Activated effector memory CD4-positive, alpha-beta T cell treated with anti-CD3 and anti-CD28 coated beads, Interleukin-2, amount 50 U/mL, for 16 hours (primary cell): ENCODE data around the gene KATNAL2.
A peak's percentile ranks its signal among the peaks of the same experiment; 100 is the strongest.

Experiments used
- DNase-seq: peaks from one replicate; pipeline ENCODE4 v3.0.0-alpha.2; 2020

The KATNAL2 gene

GRCh38 chr18:47035156-47035671 is 117.8 kb downstream of the KATNAL2 start, which contains the start of gene ELOA2:
Gene ELOA2 (minus strand): TSS chr18:47035621. CDS start chr18:47035264, 357 bp downstream.
- DNase-seq: no peak

GRCh38 chr18:47036298-47036874 is 119.0 kb downstream of the KATNAL2 start:
- no peak for DNase-seq

- no peak for DNase-seq
These were observed 119.7 kb downstream of the KATNAL2 start for GRCh38 chr18:47036927-47037578.

DNA sequence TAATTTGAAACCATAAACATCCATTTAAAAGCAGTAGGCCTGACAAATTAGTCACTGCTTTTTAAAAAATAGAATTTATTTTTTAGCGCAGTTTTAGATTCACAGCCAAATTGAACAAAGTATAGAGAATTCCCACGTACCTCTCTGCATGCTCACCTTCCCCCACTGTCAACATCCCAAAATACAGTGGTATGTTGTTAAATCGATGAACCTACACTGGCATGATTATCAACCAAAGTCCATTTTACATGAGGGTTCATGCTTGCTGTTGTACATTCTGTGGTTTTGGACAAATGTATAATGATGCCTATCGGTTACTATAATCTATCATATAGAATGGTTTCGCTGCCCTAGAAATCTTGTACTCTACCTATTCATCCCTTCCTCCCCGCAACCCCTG is 123.6 kb downstream of the KATNAL2 start:
- DNase-seq: no peak

- no peak for DNase-seq
These were observed 133.1 kb downstream of the KATNAL2 start for GRCh38 chr18:47050468-47050867.

GRCh38 chr18:47054369-47054768 is 137.0 kb downstream of the KATNAL2 start:
- DNase-seq: no peak

DNA sequence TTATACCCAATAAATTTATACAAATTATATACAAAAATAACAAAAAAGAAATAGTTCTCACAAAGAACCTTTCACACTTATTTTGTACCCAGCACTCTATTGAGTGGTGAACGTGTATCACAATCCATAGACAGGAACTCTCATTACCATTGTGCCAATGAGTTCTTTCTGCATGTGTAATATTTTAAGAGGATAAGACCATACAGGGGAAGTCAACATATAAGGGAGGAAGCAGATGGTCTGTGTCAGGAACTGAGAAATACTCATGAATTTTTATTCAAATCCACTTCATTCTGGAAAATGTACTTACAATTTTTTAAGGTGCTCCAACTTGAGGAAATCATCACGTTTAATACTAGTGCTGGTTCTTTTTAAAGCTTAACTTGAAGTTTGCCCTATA is 145.1 kb downstream of the KATNAL2 start:
- DNase-seq: no peak

- DNase-seq: no peak
These were observed 145.7 kb downstream of the KATNAL2 start for GRCh38 chr18:47063096-47063495.

DNA sequence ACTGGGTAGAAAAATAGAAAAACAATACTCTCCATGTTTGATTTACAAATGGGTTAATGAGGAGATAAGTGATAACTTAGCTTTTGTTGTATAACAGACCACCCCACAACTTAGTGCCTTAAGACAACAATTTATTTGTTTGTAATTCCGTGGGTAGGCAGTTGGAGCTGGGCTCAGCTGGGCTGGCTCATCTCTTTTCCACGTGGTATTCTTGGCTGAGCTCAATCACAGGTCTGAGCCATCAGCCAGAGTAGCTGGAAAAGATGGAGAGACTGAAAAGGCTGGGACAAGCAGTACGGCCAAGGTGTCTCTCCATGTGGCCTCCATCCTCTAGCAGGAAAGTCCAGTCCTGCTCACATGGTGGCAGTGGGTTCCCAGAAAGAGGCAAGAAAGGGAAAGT is 150.2 kb downstream of the KATNAL2 start:
- no peak for DNase-seq

DNA sequence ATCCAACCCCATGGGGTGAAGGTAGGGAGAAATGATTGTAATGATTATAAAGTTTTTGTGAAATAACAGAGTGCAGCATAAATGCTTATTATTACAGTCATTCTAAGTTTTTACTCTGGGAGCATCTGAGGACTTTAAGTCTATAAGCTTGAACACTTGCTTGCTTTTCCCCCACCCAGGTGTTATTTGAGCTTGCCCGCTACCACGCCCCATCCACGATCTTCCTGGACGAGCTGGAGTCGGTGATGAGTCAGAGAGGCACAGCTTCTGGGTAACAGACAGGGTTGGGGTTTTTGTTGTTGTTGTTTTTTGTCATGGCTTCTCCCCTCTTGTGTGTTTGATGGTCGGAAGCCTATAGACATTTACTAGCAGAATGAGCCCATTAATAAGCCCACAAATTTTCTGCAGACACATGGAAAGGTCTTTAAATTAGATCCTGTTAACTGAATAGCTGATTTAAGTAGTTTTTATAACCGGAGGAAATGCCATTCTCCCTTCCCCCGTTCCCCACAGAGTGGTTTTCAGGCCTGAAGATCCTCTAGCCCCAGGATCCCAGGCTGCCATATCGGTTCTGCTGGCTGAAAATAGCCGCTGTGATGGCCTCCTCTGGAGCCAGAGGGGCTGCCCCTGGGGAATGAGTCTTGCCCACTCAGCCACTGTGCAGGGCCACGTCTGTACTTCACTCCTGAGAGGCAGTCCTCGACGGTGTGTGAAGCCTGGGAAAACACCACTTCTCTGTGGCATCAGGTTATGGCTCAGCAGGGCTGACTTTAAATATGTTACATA is 157.9 kb downstream of the KATNAL2 start:
- no peak for DNase-seq

GRCh38 chr18:47077111-47077510 is 159.7 kb downstream of the KATNAL2 start:
- DNase-seq: no peak

GRCh38 chr18:47080872-47081271 is 163.5 kb downstream of the KATNAL2 start:
- no peak for DNase-seq

DNA sequence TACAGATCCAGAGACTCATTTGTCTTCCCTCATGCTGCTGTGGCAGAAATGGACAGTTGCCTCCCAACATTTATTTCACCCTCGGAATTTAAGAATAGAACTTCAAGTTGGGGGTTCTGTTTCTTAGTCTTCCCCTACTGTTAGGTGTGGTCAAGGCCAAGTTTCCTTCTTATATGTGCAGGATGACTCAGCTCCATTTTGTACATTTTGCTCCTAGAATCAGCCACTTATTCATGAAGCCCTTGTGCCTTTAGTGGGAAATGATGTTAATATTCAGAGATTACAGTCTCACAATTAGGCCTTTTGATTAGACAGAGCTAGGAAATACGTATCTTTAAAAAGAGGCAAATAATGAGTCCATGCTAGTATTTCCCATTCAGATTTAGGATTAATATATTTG is 164.2 kb downstream of the KATNAL2 start:
- no peak for DNase-seq

GRCh38 chr18:47087676-47088075 is 170.3 kb downstream of the KATNAL2 start:
- DNase-seq: no peak

GRCh38 chr18:47095810-47096209 is 178.4 kb downstream of the KATNAL2 start:
- no peak for DNase-seq

DNA sequence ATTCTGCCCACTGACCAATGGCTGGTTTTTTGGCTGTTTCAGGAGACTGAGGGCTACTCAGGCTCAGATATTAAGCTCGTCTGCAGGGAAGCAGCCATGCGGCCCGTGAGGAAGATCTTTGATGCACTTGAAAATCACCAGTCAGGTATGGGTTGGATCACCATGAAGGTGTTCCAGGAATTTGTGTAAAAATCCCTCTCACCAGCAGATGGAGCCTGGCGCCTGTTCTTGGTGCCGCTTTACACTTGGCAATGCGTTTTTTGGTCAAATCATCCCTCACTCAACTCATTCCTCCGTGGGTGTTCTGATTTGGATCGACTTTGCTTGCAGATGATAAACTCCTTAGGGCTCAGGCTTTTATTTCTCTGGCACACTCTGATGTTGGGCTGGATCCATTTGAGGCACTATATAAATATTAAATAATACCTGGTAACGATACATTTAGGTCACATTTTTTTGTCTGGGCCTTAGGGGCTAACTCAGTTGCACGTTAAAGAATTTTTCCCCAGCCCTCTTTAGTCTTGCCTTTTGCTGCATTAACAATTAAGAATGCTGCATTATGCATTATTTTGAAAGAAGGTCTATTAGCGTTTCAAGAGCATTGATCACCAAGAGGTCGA is 182.9 kb downstream of the KATNAL2 start:
- DNase-seq: peak; percentile 83

DNA sequence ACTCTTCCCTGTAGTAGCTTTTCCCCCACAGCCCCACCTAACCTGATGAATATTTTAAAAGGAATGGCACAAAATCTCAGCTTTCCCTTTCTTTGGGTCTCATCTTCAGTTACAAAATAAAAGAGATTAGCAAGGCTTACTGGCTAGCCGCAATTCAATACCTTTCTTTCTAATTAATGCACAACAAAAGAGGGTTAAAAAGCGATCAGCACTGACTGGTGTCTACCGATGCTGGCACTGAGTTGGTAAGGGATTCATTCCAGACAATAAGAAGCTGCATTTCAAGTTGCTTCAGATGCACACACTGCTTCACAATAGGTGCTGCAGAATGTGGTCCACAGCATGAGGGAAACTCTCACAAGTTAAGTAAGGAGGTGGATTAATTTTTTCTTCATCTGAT is 191.0 kb downstream of the KATNAL2 start:
- DNase-seq: no peak

DNA sequence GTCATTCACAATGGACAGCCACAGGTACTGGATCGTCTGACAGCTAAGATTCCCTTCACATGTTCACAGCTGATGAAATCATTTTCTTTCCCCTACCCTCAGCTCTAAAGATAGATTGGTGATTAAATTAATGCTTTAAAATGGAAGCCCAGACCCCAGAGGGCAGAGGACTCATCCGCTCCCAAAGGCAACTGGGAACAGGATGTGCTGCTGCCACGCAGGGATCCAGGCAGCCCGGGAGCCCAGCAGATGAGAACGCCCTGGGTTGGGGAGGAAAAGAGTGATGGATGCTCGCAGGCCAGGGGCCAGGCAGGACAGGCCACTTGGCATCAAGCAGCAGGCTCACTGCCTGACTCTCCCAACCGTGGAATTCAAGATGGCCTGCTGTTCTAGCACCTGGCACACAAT is 191.6 kb downstream of the KATNAL2 start:
- no peak for DNase-seq

- DNase-seq: no peak
These were observed 192.3 kb downstream of the KATNAL2 start for GRCh38 chr18:47109720-47110119.

DNA sequence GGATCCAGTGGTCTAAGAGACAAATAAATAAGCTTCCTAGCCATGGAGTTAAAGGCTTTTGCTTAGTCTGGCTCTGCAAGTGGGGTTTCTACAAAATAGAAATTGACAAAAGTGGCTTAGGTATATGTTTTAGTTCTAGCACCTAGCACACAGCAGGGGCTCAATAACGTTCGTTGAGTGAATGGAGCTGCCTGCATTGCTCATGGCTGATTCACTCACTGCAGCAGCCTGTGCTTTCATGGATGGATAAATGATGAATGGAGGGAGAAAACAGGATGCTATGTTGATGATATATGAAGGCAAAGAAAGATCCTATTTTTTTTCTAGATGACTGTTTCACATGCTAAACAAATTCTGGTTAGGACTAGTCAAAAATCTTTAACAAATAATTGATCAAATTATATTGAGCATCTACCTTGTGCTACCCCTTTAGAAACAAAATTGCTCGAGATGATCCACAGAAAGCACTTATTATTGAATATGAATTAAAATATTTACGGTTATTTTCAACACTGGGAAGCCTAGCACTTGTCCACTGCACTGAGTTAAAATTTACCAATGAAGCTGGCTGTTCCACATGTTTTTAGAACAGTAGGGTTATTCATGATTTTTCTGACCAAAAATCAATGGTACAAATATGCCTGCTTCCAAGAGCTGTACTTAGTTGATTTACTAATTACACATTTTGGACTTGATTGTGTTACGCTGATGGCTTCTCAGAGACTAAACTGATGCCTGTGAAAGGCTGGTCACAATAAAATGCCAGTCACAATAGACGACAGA is 193.3 kb downstream of the KATNAL2 start:
- no peak for DNase-seq

- no peak for DNase-seq
These were observed 196.6 kb downstream of the KATNAL2 start for GRCh38 chr18:47113796-47114540.

DNA sequence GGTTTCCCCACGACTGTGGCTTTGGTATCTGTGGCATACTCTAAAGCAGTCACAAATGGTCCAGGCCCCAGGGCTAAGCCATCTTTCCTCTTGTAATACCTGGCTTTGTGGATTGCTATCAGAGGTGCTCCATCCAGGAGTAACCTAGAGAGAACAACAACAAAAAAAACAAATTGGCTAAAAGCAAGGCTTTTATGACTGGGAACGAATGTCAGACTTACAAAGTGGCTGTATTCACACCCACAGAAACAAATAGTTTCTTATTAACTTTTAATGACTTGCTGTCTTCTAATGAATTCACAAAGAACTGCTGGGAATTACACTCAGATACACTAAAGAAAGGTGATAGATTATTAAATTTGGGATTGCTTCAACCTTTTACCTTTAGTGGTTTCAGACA is 197.8 kb downstream of the KATNAL2 start:
- DNase-seq: no peak
